HCT116 (cell line): ENCODE results near the gene DENND1A.

Experiments
- CTCF ChIP-seq, 3 experiments: fragments of 200-600 bp in 1 of 3; sonication (generic) in 1 of 3; IDR thresholded peaks in 2 of 3; conservative IDR thresholded peaks in 1 of 3; 2 replicates each; pipeline ENCODE4 v1.5.1; 2012 to 2017; ENCODE audit warnings: low read depth in 2 of 3, low read length in 2 of 3, antibody characterized with exemption in 1 of 3, borderline replicate concordance in 1 of 3, control low read depth in 1 of 3, mild to moderate bottlenecking in 1 of 3, mixed read lengths in 1 of 3, mixed run types in 1 of 3, moderate library complexity in 1 of 3; ENCODE audit not compliant: insufficient read depth in 1 of 3
- MAX ChIP-seq: IDR thresholded peaks from 2 replicates; pipeline ENCODE4 v1.6.1; 2012
- POLR2A ChIP-seq: IDR thresholded peaks from 2 replicates; pipeline ENCODE4 v1.7.0; 2011; ENCODE audit warnings: borderline replicate concordance; ENCODE audit not compliant: insufficient read depth, insufficient read length; ENCODE audit errors: extremely low read depth
- RAD21 ChIP-seq: IDR thresholded peaks from 2 replicates; pipeline ENCODE4 v1.6.1; 2012; ENCODE audit warnings: low read depth, mild to moderate bottlenecking
- SIN3A ChIP-seq: IDR thresholded peaks from 2 replicates; pipeline ENCODE4 v1.6.1; 2012; ENCODE audit warnings: low read depth

GRCh38 chr9:123867034-123867433 lies 62.9 kb downstream of the DENND1A start:
- TF ChIP-seq CTCF (IDR thresholded peaks at IDR 0.05 in 2 of 3, conservative IDR thresholded peaks at IDR 0.05 in 1 of 3; ENCODE audit: borderline replicate concordance in 1 of 3, insufficient read depth in 1 of 3, low read depth in 2 of 3, low read length in 2 of 3) (no peak), RAD21 (no peak), SIN3A (no peak), MAX (no peak), POLR2A (no peak)
